HepG2 (cell line): ENCODE data around the gene VPS13C. TPM values are rescaled to one million over a fixed set of nuclear protein-coding genes. Genes with fewer than 3 reads are reported as not detected.

ENCODE experiments used
- CHCHD3 ChIP-seq: sonication (generic); formaldehyde crosslinking; IDR thresholded peaks from 2 replicates; pipeline ENCODE4 v1.8.0; 2022; ENCODE audit warnings: mild to moderate bottlenecking, missing genetic modification reagents, moderate library complexity
- HNF1A ChIP-seq, 2 experiments: sonication (generic) in 1 of 2; formaldehyde crosslinking in 1 of 2; IDR thresholded peaks; 2 replicates each; pipeline versions ENCODE4 v1.4.0 to v1.6.1; 2016 to 2020; ENCODE audit warnings: borderline replicate concordance in 1 of 2, low read depth in 1 of 2, mild to moderate bottlenecking in 1 of 2, missing genetic modification reagents in 1 of 2
- KDM5B ChIP-seq: sonication (generic); formaldehyde crosslinking; IDR thresholded peaks from 2 replicates; pipeline ENCODE4 v1.4.0; 2020; ENCODE audit warnings: missing genetic modification reagents, mild to moderate bottlenecking, borderline replicate concordance
- LBX2 ChIP-seq: sonication (generic); formaldehyde crosslinking; IDR thresholded peaks from 2 replicates; pipeline ENCODE4 v1.5.0; 2020; ENCODE audit warnings: missing genetic modification reagents, mild to moderate bottlenecking, borderline replicate concordance
- MED13 ChIP-seq: sonication (generic); formaldehyde crosslinking; IDR thresholded peaks from 2 replicates; pipeline ENCODE4 v1.5.0; 2020; ENCODE audit warnings: missing genetic modification reagents
- MTERF4 ChIP-seq: sonication (generic); formaldehyde crosslinking; IDR thresholded peaks from 2 replicates; pipeline ENCODE4 v1.8.0; 2023; ENCODE audit warnings: mild to moderate bottlenecking, missing genetic modification reagents
- NCOA1 ChIP-seq: sonication (generic); formaldehyde crosslinking; IDR thresholded peaks from 2 replicates; pipeline ENCODE4 v1.9.0; 2021; ENCODE audit warnings: missing genetic modification reagents
- PRPF4 ChIP-seq: fragments of 200-400 bp; formaldehyde crosslinking; IDR thresholded peaks from 2 replicates; pipeline ENCODE4 v1.6.1; 2016; ENCODE audit warnings: low read length, low read depth; ENCODE audit not compliant: poor library complexity, severe bottlenecking
- RARG ChIP-seq: sonication (generic); formaldehyde crosslinking; IDR thresholded peaks from 2 replicates; pipeline ENCODE4 v1.4.0; 2020; ENCODE audit warnings: low read depth, mild to moderate bottlenecking, missing genetic modification reagents
- REXO4 ChIP-seq: sonication (generic); formaldehyde crosslinking; IDR thresholded peaks from 2 replicates; pipeline ENCODE4 v1.8.0; 2022; ENCODE audit warnings: missing genetic modification reagents, mild to moderate bottlenecking, borderline replicate concordance
- TEAD3 ChIP-seq: optimal IDR thresholded peaks from 2 replicates; pipeline ENCODE3; 2016; ENCODE audit warnings: borderline replicate concordance
- ZBTB3 ChIP-seq: sonication (generic); formaldehyde crosslinking; IDR thresholded peaks from 2 replicates; pipeline ENCODE4 v1.4.0; 2020; ENCODE audit warnings: low read depth, mild to moderate bottlenecking, moderate library complexity, missing genetic modification reagents, borderline replicate concordance
- ZNF296 ChIP-seq: sonication (generic); formaldehyde crosslinking; conservative IDR thresholded peaks from 2 replicates; pipeline ENCODE4 v1.5.0; 2020; ENCODE audit warnings: mild to moderate bottlenecking, missing genetic modification reagents
- ZNF720 ChIP-seq: sonication (generic); formaldehyde crosslinking; IDR thresholded peaks from 2 replicates; pipeline ENCODE4 v1.4.0; 2020; ENCODE audit warnings: missing genetic modification reagents
- ZNF850 ChIP-seq: sonication (generic); formaldehyde crosslinking; conservative IDR thresholded peaks from 2 replicates; pipeline ENCODE4 v1.9.0; 2021; ENCODE audit warnings: mild to moderate bottlenecking, missing genetic modification reagents
- polyA plus RNA-seq, 8 experiments: library from polyadenylated mRNA; depleted of rRNA in 3 of 8; stranded (reverse) in 7 of 8; unstranded in 1 of 8; fragments of >200 nt; fragmentation: Illumina TruSeq in 4 of 8; extraction: Trizol in 4 of 8; gene quantifications; 2 replicates each; pipeline versions ENCODE4 v1.2.1 to v1.2.3, GENCODE V29; 2011 to 2016; ENCODE audit warnings: low read depth in 4 of 8, missing spikeins in 1 of 8, mixed read lengths in 1 of 8; ENCODE audit not compliant: insufficient read depth in 1 of 8
- total RNA-seq, 5 experiments: library from RNA; depleted of rRNA; stranded (reverse); fragments of >200 nt; fragmentation: Illumina TruSeq; extraction: Trizol; gene quantifications; 2 replicates each; pipeline ENCODE4 v1.2.3, GENCODE V29; 2016; ENCODE audit warnings: low read depth in 1 of 5
- TF ChIP-seq, protein P1 (sequence below): sonication (generic); formaldehyde crosslinking; IDR thresholded peaks from 2 replicates; pipeline ENCODE4 v1.4.0; 2020; ENCODE audit warnings: mild to moderate bottlenecking, low read depth, missing genetic modification reagents

Gene VPS13C
- total and polyA plus RNA-seq, 2 of the 13 experiments (the other 11 are each of a cell fraction or from before 2014, with no cell fraction given): 10.9 to 26.8 TPM

DNA sequence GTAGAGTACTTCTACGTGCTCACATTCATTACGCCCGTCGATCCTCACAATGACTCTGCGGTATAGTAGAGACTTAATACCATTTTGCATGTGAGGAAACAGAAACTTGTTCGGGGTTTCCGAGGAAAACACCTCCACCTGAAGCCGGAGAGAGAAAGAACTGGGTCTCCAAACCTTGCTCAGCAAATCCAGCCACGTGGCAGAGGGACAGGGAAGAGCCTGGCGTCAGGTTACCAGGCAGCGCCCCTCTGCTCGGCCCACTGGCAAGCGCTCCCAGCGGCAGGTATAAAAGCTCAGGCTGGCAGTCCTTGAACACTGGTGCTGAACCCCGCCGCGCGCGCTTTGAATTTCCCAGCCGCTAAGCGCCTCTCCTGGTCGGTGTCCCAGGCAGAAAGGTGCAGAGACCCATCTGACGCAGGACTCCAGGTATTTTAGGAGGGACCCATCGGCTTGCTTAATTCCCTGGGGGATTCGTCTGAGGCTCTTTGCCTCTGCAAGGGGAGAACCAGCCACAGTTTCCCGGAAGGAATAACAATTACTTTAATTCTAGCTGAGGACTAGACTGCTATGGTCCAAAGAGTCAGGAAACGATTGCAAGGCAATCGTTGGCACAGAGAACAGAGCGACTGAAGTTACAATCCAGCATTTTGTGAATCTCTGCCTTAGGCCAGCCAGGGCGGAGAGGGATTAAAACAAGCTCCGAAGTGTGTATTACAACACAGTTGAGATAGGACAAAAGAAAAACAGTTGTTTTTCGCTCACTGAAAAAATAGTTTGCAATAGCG, 6.6 kb upstream of the VPS13C start, which contains the start of gene C2CD4A (continued):
- TF ChIP-seq TEAD3 (CRISPR knock-in tag) (no peak), ZNF720 (no peak), ZNF296 (no peak), ZNF850 (CRISPR knock-in tag) (no peak), PRPF4 (no peak), MTERF4 (CRISPR knock-in tag) (0 out of 2 replicates have a peak, but pooled peaks have one; percentile 42), HNF1A (IDR thresholded peaks at IDR 0.05; ENCODE audit: low read depth) (no peak), HNF1A (CRISPR knock-in tag; IDR thresholded peaks at IDR 0.05; ENCODE audit: borderline replicate concordance) (0 out of 2 replicates have a peak, but pooled peaks have one; percentile 37), MED13 (CRISPR knock-in tag) (no peak), CHCHD3 (CRISPR knock-in tag) (no peak), ZBTB3 (CRISPR knock-in tag) (0 out of 2 replicates have a peak, but pooled peaks have one; percentile 41), RARG (no peak), LBX2 (no peak), REXO4 (CRISPR knock-in tag) (no peak), KDM5B (CRISPR knock-in tag) (peak; percentile 31; the same call in 1 of the 2 replicates), NCOA1 (CRISPR knock-in tag) (no peak)
- TF ChIP-seq, protein P1, sequence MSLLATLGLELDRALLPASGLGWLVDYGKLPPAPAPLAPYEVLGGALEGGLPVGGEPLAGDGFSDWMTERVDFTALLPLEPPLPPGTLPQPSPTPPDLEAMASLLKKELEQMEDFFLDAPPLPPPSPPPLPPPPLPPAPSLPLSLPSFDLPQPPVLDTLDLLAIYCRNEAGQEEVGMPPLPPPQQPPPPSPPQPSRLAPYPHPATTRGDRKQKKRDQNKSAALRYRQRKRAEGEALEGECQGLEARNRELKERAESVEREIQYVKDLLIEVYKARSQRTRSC: no peak
